ENCODE results near the gene B9D2.

The B9D2 gene

GRCh38 chr19:41341669-41342490, 22.1 kb downstream of the B9D2 start:
- Histone ChIP-seq H3K9ac (ENCODE audit: low read depth, low read length) (no peak overlapping the region), H4K20me1 (ENCODE audit: insufficient read depth, low read length) (peaks cover 23% of the 10 kb centered on the region; the same call in 1 of the 2 replicates), H3K4me3 (ENCODE audit: low read depth in 1 of 2, low read length in 2 of 2) (no peak overlapping the region), H3K4me2 (ENCODE audit: insufficient read depth, low read length) (no peak overlapping the region), H3K9me3 (ENCODE audit: insufficient read depth, low read length, severe bottlenecking) (no peaks in the 10 kb centered on the region), H2AFZ (ENCODE audit: low read depth, low read length) (no peak overlapping the region), H3K4me1 (ENCODE audit: insufficient read depth, low read length) (no peaks in the 10 kb centered on the region), H3K79me2 (ENCODE audit: insufficient read depth, low read length) (peaks cover 22% of the 10 kb centered on the region), H3K27me3 (ENCODE audit: insufficient read depth, low read length, poor library complexity) (no peaks in the 10 kb centered on the region), H3K36me3 (ENCODE audit: insufficient read depth, low read length) (peaks cover 83% of the 10 kb centered on the region), H3K27ac (ENCODE audit: low read length) (no peak overlapping the region)
- DNase-seq (peak; percentile 25), ATAC-seq (ENCODE audit: insufficient read depth, low read depth) (peak; percentile 58; the same call in 2 of the 3 replicates)
- no peak for TF ChIP-seq EZH2 (IDR thresholded peaks at IDR 0.05; ENCODE audit: borderline replicate concordance, low read depth, low read length, severe bottlenecking)
- TF ChIP-seq CTCF (IDR thresholded peaks at IDR 0.05; ENCODE audit: borderline replicate concordance, extremely low read depth, low read length, poor library complexity, severe bottlenecking) = no peak

- Histone ChIP-seq H3K27ac (ENCODE audit: low read length) (no peak overlapping the region), H3K4me1 (ENCODE audit: insufficient read depth, low read length) (no peaks in the 10 kb centered on the region), H3K9me3 (ENCODE audit: insufficient read depth, low read length, severe bottlenecking) (no peaks in the 10 kb centered on the region), H3K36me3 (ENCODE audit: insufficient read depth, low read length) (peaks cover 81% of the 10 kb centered on the region), H3K4me3 (ENCODE audit: low read depth in 1 of 2, low read length in 2 of 2) (no peak overlapping the region), H2AFZ (ENCODE audit: low read depth, low read length) (no peak overlapping the region), H3K9ac (ENCODE audit: low read depth, low read length) (no peak overlapping the region), H4K20me1 (ENCODE audit: insufficient read depth, low read length) (peaks cover 24% of the 10 kb centered on the region; the same call in 1 of the 2 replicates), H3K79me2 (ENCODE audit: insufficient read depth, low read length) (peaks cover 25% of the 10 kb centered on the region), H3K4me2 (ENCODE audit: insufficient read depth, low read length) (no peak overlapping the region), H3K27me3 (ENCODE audit: insufficient read depth, low read length, poor library complexity) (no peaks in the 10 kb centered on the region)
- DNase-seq (no peak), ATAC-seq (ENCODE audit: insufficient read depth, low read depth) (no peak)
- TF ChIP-seq CTCF (IDR thresholded peaks at IDR 0.05; ENCODE audit: borderline replicate concordance, extremely low read depth, low read length, poor library complexity, severe bottlenecking) = no peak
- no peak for TF ChIP-seq EZH2 (IDR thresholded peaks at IDR 0.05; ENCODE audit: borderline replicate concordance, low read depth, low read length, severe bottlenecking)
These were observed 24.0 kb downstream of the B9D2 start for GRCh38 chr19:41339936-41340335.

GRCh38 chr19:41335467-41335866, 28.5 kb downstream of the B9D2 start:
- Histone ChIP-seq H3K36me3 (ENCODE audit: insufficient read depth, low read length) (peaks cover 79% of the 10 kb centered on the region), H3K79me2 (ENCODE audit: insufficient read depth, low read length) (peaks cover 20% of the 10 kb centered on the region; the same call in 1 of the 2 replicates), H3K9me3 (ENCODE audit: insufficient read depth, low read length, severe bottlenecking) (no peaks in the 10 kb centered on the region), H3K4me1 (ENCODE audit: insufficient read depth, low read length) (no peaks in the 10 kb centered on the region), H4K20me1 (ENCODE audit: insufficient read depth, low read length) (peaks cover 24% of the 10 kb centered on the region; the same call in 1 of the 2 replicates), H2AFZ (ENCODE audit: low read depth, low read length) (no peak overlapping the region), H3K27me3 (ENCODE audit: insufficient read depth, low read length, poor library complexity) (no peaks in the 10 kb centered on the region), H3K4me2 (ENCODE audit: insufficient read depth, low read length) (no peak overlapping the region), H3K27ac (ENCODE audit: low read length) (no peak overlapping the region), H3K4me3 (ENCODE audit: low read depth in 1 of 2, low read length in 2 of 2) (no peak overlapping the region), H3K9ac (ENCODE audit: low read depth, low read length) (no peak overlapping the region)
- no peak for DNase-seq
- TF ChIP-seq CTCF (IDR thresholded peaks at IDR 0.05; ENCODE audit: borderline replicate concordance, extremely low read depth, low read length, poor library complexity, severe bottlenecking) (no peak), EZH2 (IDR thresholded peaks at IDR 0.05; ENCODE audit: borderline replicate concordance, low read depth, low read length, severe bottlenecking) (no peak)
- ATAC-seq (ENCODE audit: insufficient read depth, low read depth) = no peak
